Subcutaneous adipose tissue (tissue), 4 donors: ENCODE data around the gene BDH1. TPM values are rescaled to one million over a fixed set of nuclear protein-coding genes. Genes with fewer than 3 reads are reported as not detected.

Experiments used
- total RNA-seq, 4 donors: library from RNA; depleted of rRNA; stranded (reverse); fragments of >200 nt; gene quantifications; one replicate each; pipeline ENCODE4 v1.1.0, GENCODE V29; 2016
- TF ChIP-seq, protein P1 (sequence below): fragments of 450-650 bp; IDR thresholded peaks from one replicate; pipeline ENCODE4 v1.5.1; 2016; ENCODE audit warnings: low read depth, mild to moderate bottlenecking, control low read depth, antibody characterized with exemption, moderate library complexity

BDH1 gene
- total RNA-seq, 4 donors from 2014 or later = 15.5 to 65.2 (median 20.9) TPM

DNA sequence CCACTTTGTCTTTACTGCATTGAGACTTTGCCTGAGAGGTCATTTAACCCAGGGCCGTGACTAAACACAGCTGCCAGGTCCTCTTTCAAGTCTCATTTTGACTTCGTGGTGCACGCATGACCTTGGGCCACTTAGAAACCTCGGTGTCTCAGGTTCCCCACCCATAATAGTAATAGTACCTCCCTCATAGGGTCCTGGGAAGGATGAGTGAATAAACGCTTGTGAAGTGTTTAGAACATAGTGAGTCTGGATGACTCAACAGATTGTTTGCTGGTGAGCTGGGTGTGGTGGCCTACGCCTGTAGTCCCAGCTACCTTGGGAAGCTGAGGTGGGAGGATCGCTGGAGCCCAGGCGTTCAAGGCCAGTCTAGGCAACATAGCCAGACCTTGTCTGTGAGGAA, 56.3 kb downstream of the BDH1 start:
- TF ChIP-seq, protein P1, sequence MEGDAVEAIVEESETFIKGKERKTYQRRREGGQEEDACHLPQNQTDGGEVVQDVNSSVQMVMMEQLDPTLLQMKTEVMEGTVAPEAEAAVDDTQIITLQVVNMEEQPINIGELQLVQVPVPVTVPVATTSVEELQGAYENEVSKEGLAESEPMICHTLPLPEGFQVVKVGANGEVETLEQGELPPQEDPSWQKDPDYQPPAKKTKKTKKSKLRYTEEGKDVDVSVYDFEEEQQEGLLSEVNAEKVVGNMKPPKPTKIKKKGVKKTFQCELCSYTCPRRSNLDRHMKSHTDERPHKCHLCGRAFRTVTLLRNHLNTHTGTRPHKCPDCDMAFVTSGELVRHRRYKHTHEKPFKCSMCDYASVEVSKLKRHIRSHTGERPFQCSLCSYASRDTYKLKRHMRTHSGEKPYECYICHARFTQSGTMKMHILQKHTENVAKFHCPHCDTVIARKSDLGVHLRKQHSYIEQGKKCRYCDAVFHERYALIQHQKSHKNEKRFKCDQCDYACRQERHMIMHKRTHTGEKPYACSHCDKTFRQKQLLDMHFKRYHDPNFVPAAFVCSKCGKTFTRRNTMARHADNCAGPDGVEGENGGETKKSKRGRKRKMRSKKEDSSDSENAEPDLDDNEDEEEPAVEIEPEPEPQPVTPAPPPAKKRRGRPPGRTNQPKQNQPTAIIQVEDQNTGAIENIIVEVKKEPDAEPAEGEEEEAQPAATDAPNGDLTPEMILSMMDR = no peak

DNA sequence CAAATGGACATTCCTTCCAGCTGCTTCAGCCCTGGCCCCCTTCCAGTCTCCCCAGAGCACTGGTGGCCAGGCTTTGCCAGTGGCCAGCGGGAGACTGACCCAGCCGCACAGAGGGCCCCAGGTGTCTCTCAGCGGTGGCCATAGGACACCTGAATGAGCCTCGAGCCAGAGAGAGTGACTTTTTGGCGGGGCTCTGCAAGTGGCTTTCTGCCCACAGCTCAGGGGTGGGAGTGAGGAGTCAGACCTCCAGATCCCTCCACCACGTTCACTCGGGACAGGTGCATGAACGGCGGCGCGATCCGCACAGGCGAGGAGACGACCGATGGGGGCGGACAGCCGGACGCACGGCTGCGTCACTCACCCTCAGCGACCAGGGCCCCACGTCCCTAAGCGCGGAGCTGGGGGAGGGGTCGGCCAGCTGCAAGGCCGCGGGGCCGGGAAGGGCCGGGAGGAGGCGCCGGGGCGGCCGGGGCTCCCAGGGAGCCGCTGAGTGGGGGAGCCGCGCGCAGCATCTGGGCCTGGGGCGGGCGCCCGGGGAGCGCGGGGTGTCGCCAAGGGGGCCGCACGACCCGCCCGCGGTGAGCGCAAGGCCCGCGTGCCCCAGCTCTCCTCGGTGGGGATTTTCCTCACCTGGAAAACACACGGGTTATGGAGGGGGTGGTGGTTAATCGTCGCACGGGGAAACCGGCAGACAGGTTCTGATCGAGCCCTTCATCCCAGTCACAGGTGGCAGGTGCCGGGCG, 57.1 kb downstream of the BDH1 start:
- TF ChIP-seq, protein P1 = no peak

DNA sequence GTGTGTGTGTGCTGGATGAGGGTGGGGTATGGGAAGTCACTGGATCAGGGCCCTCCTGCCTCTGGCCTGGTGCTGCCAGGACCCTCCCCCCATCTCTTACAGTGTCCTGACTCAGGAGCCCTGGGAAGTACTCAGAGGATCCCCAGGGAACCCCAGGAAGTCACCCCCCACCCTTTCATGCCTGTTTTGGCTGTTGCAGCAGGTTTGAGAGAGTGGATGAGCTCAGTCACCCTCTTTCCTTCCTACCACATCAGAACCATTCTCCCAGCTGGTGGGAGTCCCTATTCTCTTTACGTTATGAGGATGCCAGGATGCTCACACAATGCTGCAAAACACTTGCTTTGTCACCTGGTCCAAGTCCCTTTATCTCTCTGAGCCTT, 59.0 kb downstream of the BDH1 start:
- TF ChIP-seq, protein P1 = no peak

DNA sequence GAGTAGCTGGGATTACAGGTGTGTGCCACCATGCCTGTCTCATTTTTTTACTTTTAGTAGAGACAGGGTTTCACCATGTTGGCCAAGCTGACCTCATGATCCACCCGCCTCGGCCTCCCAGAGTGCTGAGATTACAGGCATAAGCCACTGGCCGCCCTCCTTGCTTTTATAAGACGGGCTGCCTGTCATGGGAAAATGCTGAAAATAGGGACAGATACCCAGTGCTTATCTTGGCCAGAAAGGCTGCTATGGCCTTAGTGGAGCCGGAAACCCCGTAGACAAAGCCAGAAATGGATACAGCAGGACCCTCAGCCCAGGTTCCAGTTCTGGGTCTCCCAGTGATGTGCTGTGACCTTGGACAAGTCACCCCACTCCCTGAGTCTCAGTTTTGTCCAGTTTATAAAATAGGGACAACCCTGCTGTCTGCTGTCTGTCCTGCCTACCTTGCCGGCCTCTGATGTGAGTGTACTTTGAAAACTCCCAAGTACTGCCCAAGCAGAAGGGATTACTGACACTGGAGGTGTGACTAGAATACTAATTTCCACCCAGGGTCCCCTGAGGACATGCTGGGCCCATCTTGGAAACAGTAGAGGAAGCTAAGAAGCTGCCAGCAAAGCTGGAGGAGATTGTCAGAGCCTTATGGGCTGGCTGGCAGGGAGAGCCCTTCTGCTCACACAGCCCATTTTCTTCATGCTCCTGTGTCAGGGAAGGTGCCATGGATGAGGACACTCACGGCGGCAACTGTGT, 59.6 kb downstream of the BDH1 start:
- TF ChIP-seq, protein P1 = no peak

DNA sequence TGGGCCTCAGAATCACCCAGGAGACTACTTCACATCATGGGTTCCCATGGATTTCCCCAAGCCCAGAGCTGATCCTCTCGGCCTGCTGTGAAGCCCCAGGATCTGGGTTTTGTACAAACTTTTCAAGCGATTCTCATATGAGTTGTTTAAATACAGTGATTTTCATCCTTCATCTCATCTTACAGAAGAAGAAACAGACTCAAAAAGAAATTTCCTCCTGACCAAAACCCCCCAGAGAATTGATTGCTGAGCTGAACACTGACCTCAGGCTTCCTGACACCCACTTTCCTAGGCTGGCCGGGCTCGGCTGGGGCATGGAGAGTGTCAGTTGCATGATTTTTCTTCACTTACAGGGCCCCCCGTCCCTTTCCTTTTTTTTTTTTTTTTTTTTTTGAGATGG, 60.3 kb downstream of the BDH1 start:
- TF ChIP-seq, protein P1 = no peak

DNA sequence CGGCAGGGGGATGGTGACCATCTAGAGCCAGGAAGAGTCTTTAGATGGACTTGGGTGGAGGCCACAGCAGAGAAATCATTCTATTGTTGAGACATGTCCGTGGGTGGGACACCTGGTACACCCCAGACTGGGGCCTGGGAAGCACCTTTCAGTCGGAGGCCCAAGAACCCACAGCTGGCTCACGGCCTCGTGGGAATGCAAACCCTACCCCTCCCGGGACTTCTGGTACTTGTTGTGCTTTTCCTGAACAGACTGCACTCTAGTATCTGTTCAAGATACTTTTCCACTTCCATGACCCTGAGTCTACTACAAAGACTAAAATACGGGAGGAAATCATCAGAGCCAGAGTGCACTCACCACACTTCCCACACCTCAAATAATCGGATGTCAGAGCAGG, 60.7 kb downstream of the BDH1 start:
- TF ChIP-seq, protein P1 = no peak

DNA sequence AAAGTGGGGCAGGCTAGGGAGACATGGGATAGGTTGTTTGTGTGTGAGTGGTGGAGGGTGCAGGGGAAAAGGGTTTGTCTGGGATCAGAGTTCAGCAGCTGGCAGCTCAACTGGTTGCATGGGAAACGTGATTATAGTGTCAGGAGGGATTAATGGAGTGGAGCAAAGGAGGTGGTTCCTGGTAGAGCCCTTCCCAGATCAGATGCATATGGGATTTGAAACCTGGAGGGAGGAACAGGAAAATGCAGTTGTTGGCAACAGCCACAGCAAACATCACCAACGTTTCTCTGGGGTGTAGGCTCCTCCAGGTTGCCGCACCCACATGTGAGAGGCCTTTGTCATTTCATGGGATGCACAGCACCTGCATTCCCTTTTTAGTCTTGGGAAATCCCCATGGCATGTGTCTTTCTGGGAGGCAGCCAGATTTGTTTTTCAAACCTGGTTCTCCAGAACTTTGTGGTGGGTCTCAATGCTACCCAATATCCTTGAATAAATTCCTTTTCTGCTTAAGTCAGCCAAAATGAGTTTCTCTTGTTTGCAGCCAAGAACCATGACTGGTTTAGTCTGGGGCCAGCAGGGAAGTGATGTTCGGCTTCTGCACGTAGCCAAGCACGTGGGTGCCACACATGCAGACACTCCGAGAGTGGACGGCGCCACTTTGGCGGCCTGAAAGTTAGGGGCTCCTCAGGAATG, 61.3 kb downstream of the BDH1 start:
- TF ChIP-seq, protein P1 = no peak
